HEK293 (cell line): ENCODE measurements around the gene COQ3.

ENCODE experiments used
- HOXC10 ChIP-seq: sonication (generic); formaldehyde crosslinking; IDR thresholded peaks from 2 replicates; pipeline ENCODE4 v1.8.1; 2023; ENCODE audit warnings: mild to moderate bottlenecking, missing genetic modification reagents
- SALL2 ChIP-seq: fragments of 450-650 bp; formaldehyde crosslinking; IDR thresholded peaks from 2 replicates; pipeline ENCODE4 v1.5.0; 2017; ENCODE audit warnings: missing biosample characterization, mild to moderate bottlenecking, missing genetic modification characterization, borderline replicate concordance
- WT1 ChIP-seq: fragments of 450-650 bp; formaldehyde crosslinking; IDR thresholded peaks from 2 replicates; pipeline ENCODE4 v1.5.1; 2016; ENCODE audit warnings: missing biosample characterization, missing genetic modification characterization
- ZBTB17 ChIP-seq: fragments of 450-650 bp; formaldehyde crosslinking; IDR thresholded peaks from 2 replicates; pipeline ENCODE4 v1.5.1; 2016; ENCODE audit warnings: missing biosample characterization, missing genetic modification characterization
- ZEB2 ChIP-seq: fragments of 450-650 bp; formaldehyde crosslinking; IDR thresholded peaks from 2 replicates; pipeline ENCODE4 v1.5.1; 2016; ENCODE audit warnings: missing biosample characterization, missing genetic modification characterization
- ZFHX2 ChIP-seq: fragments of 450-650 bp; formaldehyde crosslinking; conservative IDR thresholded peaks from 2 replicates; pipeline ENCODE4 v1.5.1; 2016; ENCODE audit warnings: missing biosample characterization, missing genetic modification characterization
- ZNF114 ChIP-seq: fragments of 450-650 bp; formaldehyde crosslinking; IDR thresholded peaks from 2 replicates; pipeline ENCODE4 v1.5.0; 2017; ENCODE audit warnings: missing biosample characterization, missing genetic modification characterization
- ZNF138 ChIP-seq: fragments of 450-650 bp; formaldehyde crosslinking; IDR thresholded peaks from 2 replicates; pipeline ENCODE4 v1.5.1; 2016; ENCODE audit warnings: missing biosample characterization, missing genetic modification characterization, borderline replicate concordance
- ZNF157 ChIP-seq: fragments of 450-650 bp; formaldehyde crosslinking; IDR thresholded peaks from 2 replicates; pipeline ENCODE4 v1.5.1; 2016; ENCODE audit warnings: missing biosample characterization, missing genetic modification characterization
- ZNF16 ChIP-seq: fragments of 450-650 bp; formaldehyde crosslinking; IDR thresholded peaks from 2 replicates; pipeline ENCODE4 v1.5.1; 2016; ENCODE audit warnings: low read depth, missing biosample characterization, missing genetic modification characterization
- ZNF223 ChIP-seq: fragments of 450-650 bp; formaldehyde crosslinking; IDR thresholded peaks from 2 replicates; pipeline ENCODE4 v1.5.1; 2016; ENCODE audit warnings: missing biosample characterization, missing genetic modification characterization
- ZNF239 ChIP-seq: fragments of 450-650 bp; formaldehyde crosslinking; IDR thresholded peaks from 2 replicates; pipeline ENCODE4 v1.5.1; 2016; ENCODE audit warnings: missing biosample characterization, missing genetic modification characterization
- ZNF24 ChIP-seq: fragments of 450-650 bp; formaldehyde crosslinking; IDR thresholded peaks from 2 replicates; pipeline ENCODE4 v1.5.1; 2016; ENCODE audit warnings: missing biosample characterization, missing genetic modification characterization
- ZNF266 ChIP-seq: fragments of 450-650 bp; formaldehyde crosslinking; IDR thresholded peaks from 2 replicates; pipeline ENCODE4 v1.5.1; 2016; ENCODE audit warnings: missing biosample characterization, missing genetic modification characterization, low read depth
- ZNF324 ChIP-seq: fragments of 450-650 bp; formaldehyde crosslinking; IDR thresholded peaks from 2 replicates; pipeline ENCODE4 v1.5.1; 2016; ENCODE audit warnings: missing biosample characterization, missing genetic modification characterization
- ZNF350 ChIP-seq: fragments of 450-650 bp; formaldehyde crosslinking; IDR thresholded peaks from 2 replicates; pipeline ENCODE4 v1.5.0; 2017; ENCODE audit warnings: missing biosample characterization, mild to moderate bottlenecking, missing genetic modification characterization
- ZNF354C ChIP-seq: fragments of 450-650 bp; formaldehyde crosslinking; IDR thresholded peaks from 2 replicates; pipeline ENCODE4 v1.5.1; 2016; ENCODE audit warnings: missing biosample characterization, missing genetic modification characterization, low read depth, borderline replicate concordance
- ZNF394 ChIP-seq: fragments of 450-650 bp; formaldehyde crosslinking; IDR thresholded peaks from 2 replicates; pipeline ENCODE4 v1.5.1; 2016; ENCODE audit warnings: missing biosample characterization, missing genetic modification characterization, mild to moderate bottlenecking, moderate library complexity, borderline replicate concordance
- ZNF529 ChIP-seq: fragments of 450-650 bp; formaldehyde crosslinking; IDR thresholded peaks from 2 replicates; pipeline ENCODE4 v1.5.1; 2017; ENCODE audit warnings: missing genetic modification characterization, missing biosample characterization; ENCODE audit not compliant: insufficient replicate concordance
- ZNF530 ChIP-seq: fragments of 450-650 bp; formaldehyde crosslinking; IDR thresholded peaks from 2 replicates; pipeline ENCODE4 v1.5.1; 2016; ENCODE audit warnings: low read depth, missing biosample characterization, missing genetic modification characterization
- ZNF548 ChIP-seq: fragments of 450-650 bp; formaldehyde crosslinking; IDR thresholded peaks from 2 replicates; pipeline ENCODE4 v1.5.1; 2016; ENCODE audit warnings: missing biosample characterization, missing genetic modification characterization
- ZNF561 ChIP-seq: fragments of 450-650 bp; IDR thresholded peaks from 2 replicates; pipeline ENCODE4 v1.5.1; 2018; ENCODE audit warnings: missing biosample characterization, missing genetic modification characterization, borderline replicate concordance
- ZNF610 ChIP-seq: fragments of 450-650 bp; formaldehyde crosslinking; IDR thresholded peaks from 2 replicates; pipeline ENCODE4 v1.5.1; 2016; ENCODE audit warnings: missing biosample characterization, missing genetic modification characterization, borderline replicate concordance
- ZNF791 ChIP-seq: fragments of 450-650 bp; formaldehyde crosslinking; IDR thresholded peaks from 2 replicates; pipeline ENCODE4 v1.5.1; 2016; ENCODE audit warnings: missing biosample characterization, missing genetic modification characterization
- TF ChIP-seq, protein P1 (sequence below): fragments of 450-650 bp; formaldehyde crosslinking; IDR thresholded peaks from 2 replicates; pipeline ENCODE4 v1.5.1; 2016; ENCODE audit warnings: missing biosample characterization, missing genetic modification characterization
- TF ChIP-seq, protein P2 (sequence below): fragments of 450-650 bp; formaldehyde crosslinking; IDR thresholded peaks from 2 replicates; pipeline ENCODE4 v1.5.1; 2016; ENCODE audit warnings: missing biosample characterization, missing genetic modification characterization
- TF ChIP-seq, protein P3 (sequence below): fragments of 450-650 bp; formaldehyde crosslinking; IDR thresholded peaks from 2 replicates; pipeline ENCODE4 v1.5.1; 2016; ENCODE audit warnings: missing biosample characterization, missing genetic modification characterization
- TF ChIP-seq, protein P4 (sequence below): fragments of 450-650 bp; formaldehyde crosslinking; conservative IDR thresholded peaks from 2 replicates; pipeline ENCODE4 v1.5.1; 2016; ENCODE audit warnings: low read depth, missing biosample characterization, missing genetic modification characterization
- TF ChIP-seq, protein P5 (sequence below): fragments of 450-650 bp; IDR thresholded peaks from 2 replicates; pipeline ENCODE4 v1.5.1; 2018; ENCODE audit warnings: missing biosample characterization, mild to moderate bottlenecking, missing genetic modification characterization
- TF ChIP-seq, protein P6 (sequence below): fragments of 450-650 bp; formaldehyde crosslinking; IDR thresholded peaks from 2 replicates; pipeline ENCODE4 v1.5.1; 2016; ENCODE audit warnings: missing biosample characterization, missing genetic modification characterization

COQ3 gene

DNA sequence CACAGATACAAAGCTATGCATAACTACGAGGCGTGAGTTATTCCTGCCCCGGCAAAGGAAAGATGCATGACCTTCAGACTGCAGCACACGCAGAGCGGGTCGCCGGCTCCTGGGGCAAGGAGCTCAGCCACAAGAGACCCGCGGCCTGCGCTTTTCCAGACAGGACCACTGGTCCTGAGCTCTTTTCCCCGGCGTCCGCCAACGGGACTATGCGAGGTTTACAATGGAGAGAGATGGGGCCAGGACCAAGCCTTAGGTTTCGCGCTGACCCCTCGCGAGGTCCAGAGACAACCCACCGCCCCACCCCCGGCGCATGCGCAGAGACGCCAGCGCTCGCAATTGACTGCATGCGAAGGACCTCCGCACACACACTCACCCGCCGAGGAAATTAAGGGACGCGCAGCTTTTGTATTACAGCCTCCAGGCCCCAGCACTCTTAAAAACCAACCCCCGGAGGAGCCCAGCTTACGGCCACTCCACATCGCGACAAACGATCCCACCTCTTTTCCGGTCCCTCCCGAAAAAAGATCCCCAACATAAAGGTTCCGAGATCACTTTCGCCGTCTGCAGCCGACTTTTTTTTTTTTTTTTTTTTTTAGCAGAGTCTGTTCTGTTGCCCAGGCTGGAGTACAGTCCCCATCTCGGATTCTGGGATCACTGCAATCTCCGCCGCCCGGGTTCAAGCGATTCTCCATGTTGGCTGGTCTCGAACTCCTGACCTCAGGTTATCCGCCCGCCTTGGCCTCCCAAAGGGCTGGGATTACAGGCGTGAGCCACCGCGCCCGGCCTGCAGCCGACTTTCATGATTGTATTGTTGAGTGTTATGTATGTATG, at the start of gene COQ3 (continued):
- TF ChIP-seq, protein P1, sequence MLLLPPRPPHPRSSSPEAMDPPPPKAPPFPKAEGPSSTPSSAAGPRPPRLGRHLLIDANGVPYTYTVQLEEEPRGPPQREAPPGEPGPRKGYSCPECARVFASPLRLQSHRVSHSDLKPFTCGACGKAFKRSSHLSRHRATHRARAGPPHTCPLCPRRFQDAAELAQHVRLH (tag by site-specific recombination): peak; percentile 72; the same call in 1 of the 2 replicates
- TF ChIP-seq ZNF530: no peak
- TF ChIP-seq SALL2: no peak
- TF ChIP-seq, protein P2, sequence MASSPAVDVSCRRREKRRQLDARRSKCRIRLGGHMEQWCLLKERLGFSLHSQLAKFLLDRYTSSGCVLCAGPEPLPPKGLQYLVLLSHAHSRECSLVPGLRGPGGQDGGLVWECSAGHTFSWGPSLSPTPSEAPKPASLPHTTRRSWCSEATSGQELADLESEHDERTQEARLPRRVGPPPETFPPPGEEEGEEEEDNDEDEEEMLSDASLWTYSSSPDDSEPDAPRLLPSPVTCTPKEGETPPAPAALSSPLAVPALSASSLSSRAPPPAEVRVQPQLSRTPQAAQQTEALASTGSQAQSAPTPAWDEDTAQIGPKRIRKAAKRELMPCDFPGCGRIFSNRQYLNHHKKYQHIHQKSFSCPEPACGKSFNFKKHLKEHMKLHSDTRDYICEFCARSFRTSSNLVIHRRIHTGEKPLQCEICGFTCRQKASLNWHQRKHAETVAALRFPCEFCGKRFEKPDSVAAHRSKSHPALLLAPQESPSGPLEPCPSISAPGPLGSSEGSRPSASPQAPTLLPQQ: peak; percentile 87
- no peak for TF ChIP-seq HOXC10
- TF ChIP-seq, protein P3, sequence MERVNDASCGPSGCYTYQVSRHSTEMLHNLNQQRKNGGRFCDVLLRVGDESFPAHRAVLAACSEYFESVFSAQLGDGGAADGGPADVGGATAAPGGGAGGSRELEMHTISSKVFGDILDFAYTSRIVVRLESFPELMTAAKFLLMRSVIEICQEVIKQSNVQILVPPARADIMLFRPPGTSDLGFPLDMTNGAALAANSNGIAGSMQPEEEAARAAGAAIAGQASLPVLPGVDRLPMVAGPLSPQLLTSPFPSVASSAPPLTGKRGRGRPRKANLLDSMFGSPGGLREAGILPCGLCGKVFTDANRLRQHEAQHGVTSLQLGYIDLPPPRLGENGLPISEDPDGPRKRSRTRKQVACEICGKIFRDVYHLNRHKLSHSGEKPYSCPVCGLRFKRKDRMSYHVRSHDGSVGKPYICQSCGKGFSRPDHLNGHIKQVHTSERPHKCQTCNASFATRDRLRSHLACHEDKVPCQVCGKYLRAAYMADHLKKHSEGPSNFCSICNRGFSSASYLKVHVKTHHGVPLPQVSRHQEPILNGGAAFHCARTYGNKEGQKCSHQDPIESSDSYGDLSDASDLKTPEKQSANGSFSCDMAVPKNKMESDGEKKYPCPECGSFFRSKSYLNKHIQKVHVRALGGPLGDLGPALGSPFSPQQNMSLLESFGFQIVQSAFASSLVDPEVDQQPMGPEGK: peak; percentile 90
- peak; percentile 93 for TF ChIP-seq ZNF24 (tag by site-specific recombination)
- no peak for TF ChIP-seq ZNF266 (tag by site-specific recombination)
- no peak for TF ChIP-seq ZNF791 (tag by site-specific recombination)
- TF ChIP-seq ZNF561 (tag by site-specific recombination): peak; percentile 81; the same call in 1 of the 2 replicates
- TF ChIP-seq ZNF529 (tag by site-specific recombination): no peak
- no peak for TF ChIP-seq ZNF239 (tag by site-specific recombination)
- peak; percentile 95 for TF ChIP-seq ZBTB17 (tag by site-specific recombination)
- TF ChIP-seq, protein P4, sequence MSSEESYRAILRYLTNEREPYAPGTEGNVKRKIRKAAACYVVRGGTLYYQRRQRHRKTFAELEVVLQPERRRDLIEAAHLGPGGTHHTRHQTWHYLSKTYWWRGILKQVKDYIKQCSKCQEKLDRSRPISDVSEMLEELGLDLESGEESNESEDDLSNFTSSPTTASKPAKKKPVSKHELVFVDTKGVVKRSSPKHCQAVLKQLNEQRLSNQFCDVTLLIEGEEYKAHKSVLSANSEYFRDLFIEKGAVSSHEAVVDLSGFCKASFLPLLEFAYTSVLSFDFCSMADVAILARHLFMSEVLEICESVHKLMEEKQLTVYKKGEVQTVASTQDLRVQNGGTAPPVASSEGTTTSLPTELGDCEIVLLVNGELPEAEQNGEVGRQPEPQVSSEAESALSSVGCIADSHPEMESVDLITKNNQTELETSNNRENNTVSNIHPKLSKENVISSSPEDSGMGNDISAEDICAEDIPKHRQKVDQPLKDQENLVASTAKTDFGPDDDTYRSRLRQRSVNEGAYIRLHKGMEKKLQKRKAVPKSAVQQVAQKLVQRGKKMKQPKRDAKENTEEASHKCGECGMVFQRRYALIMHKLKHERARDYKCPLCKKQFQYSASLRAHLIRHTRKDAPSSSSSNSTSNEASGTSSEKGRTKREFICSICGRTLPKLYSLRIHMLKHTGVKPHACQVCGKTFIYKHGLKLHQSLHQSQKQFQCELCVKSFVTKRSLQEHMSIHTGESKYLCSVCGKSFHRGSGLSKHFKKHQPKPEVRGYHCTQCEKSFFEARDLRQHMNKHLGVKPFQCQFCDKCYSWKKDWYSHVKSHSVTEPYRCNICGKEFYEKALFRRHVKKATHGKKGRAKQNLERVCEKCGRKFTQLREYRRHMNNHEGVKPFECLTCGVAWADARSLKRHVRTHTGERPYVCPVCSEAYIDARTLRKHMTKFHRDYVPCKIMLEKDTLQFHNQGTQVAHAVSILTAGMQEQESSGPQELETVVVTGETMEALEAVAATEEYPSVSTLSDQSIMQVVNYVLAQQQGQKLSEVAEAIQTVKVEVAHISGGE: peak; percentile 99
- TF ChIP-seq ZNF394 (tag by site-specific recombination): peak; percentile 80; the same call in 1 of the 2 replicates
- TF ChIP-seq ZNF610 (tag by site-specific recombination): peak; percentile 72; the same call in 1 of the 2 replicates
- no peak for TF ChIP-seq ZNF350 (tag by site-specific recombination)
- TF ChIP-seq ZEB2 (tag by site-specific recombination): peak; percentile 66; the same call in 1 of the 2 replicates
- TF ChIP-seq WT1 (tag by site-specific recombination): peak; percentile 59; the same call in 1 of the 2 replicates
- no peak for TF ChIP-seq ZNF354C (tag by site-specific recombination)
- TF ChIP-seq, protein P5, sequence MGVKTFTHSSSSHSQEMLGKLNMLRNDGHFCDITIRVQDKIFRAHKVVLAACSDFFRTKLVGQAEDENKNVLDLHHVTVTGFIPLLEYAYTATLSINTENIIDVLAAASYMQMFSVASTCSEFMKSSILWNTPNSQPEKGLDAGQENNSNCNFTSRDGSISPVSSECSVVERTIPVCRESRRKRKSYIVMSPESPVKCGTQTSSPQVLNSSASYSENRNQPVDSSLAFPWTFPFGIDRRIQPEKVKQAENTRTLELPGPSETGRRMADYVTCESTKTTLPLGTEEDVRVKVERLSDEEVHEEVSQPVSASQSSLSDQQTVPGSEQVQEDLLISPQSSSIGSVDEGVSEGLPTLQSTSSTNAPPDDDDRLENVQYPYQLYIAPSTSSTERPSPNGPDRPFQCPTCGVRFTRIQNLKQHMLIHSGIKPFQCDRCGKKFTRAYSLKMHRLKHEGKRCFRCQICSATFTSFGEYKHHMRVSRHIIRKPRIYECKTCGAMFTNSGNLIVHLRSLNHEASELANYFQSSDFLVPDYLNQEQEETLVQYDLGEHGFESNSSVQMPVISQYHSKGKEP (tag by site-specific recombination): no peak
- TF ChIP-seq ZNF324 (tag by site-specific recombination): peak; percentile 95
- no peak for TF ChIP-seq ZNF223 (tag by site-specific recombination)
- TF ChIP-seq ZNF138 (tag by site-specific recombination): no peak
- TF ChIP-seq ZNF548 (tag by site-specific recombination): no peak
- TF ChIP-seq ZNF157 (tag by site-specific recombination): no peak
- TF ChIP-seq ZNF16 (tag by site-specific recombination): no peak
- TF ChIP-seq ZFHX2 (tag by site-specific recombination): peak; percentile 26; the same call in 1 of the 2 replicates
- TF ChIP-seq, protein P6, sequence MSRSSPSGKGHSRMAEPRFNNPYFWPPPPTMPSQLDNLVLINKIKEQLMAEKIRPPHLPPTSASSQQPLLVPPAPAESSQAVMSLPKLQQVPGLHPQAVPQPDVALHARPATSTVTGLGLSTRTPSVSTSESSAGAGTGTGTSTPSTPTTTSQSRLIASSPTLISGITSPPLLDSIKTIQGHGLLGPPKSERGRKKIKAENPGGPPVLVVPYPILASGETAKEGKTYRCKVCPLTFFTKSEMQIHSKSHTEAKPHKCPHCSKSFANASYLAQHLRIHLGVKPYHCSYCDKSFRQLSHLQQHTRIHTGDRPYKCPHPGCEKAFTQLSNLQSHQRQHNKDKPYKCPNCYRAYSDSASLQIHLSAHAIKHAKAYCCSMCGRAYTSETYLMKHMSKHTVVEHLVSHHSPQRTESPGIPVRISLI (tag by site-specific recombination): peak; percentile 100
- TF ChIP-seq ZNF114 (tag by site-specific recombination): no peak
